A549 (cell line): ENCODE measurements around the gene LSM3. TPM values are rescaled to one million over a fixed set of nuclear protein-coding genes. Genes with fewer than 3 reads are reported as not detected.

Experiments
- ATAC-seq, 2 experiments: fragments of 200-7000 bp in 1 of 2; fragments of >200 bp in 1 of 2; cut with Nextera tagmentation in 1 of 2; cut with Tn5 transposase in 1 of 2; 3 replicates each; pipeline versions ENCODE4 v1.8.0 to v1.9.1; 2018 to 2020; ENCODE audit warnings: mild to moderate bottlenecking in 1 of 2, moderate library complexity in 1 of 2
- CTCF ChIA-PET: fragments of 300-600 bp; sonication (Branson Sonifier 250); formaldehyde crosslinking; extraction: SDS; loops from one replicate; lab custom pipeline; 2021; ENCODE audit warnings: antibody characterized with exemption, inconsistent platforms; lab: Yijun Ruan, JAX
- POLR2A ChIA-PET: fragments of 350-600 bp; formaldehyde crosslinking; extraction: SDS; loops from one replicate; lab custom pipeline; 2021; ENCODE audit warnings: antibody characterized with exemption, inconsistent platforms; lab: Yijun Ruan, JAX
- DNase-seq, 2 experiments: peaks; one replicate each; pipeline versions ENCODE4 v3.0.0 to v3.0.0-alpha.2; 2011 to 2016; ENCODE audit warnings: low read depth in 1 of 2, low spot score in 1 of 2
- FAIRE-seq: peaks from 2 replicates; lab custom pipeline; 2011; peaks lifted over from hg19 to GRCh38; lab: Jason Lieb, UNC
- H3K27ac ChIP-seq, 2 experiments: fragments of >200 bp; sonication (Bioruptor Twin); formaldehyde crosslinking; 3 replicates each; pipeline ENCODE4 v1.5.1; 2016 to 2017
- H3K4me1 ChIP-seq: fragments of >200 bp; sonication (Bioruptor Twin); formaldehyde crosslinking; 3 replicates; pipeline ENCODE4 v1.6.1; 2016
- H3K4me2 ChIP-seq: fragments of >200 bp; sonication (Bioruptor Twin); formaldehyde crosslinking; 3 replicates; pipeline ENCODE4 v1.6.1; 2016
- H3K4me3 ChIP-seq: fragments of >200 bp; sonication (Bioruptor Twin); formaldehyde crosslinking; 3 replicates; pipeline ENCODE4 v1.5.1; 2016
- H3K9me3 ChIP-seq: fragments of >200 bp; sonication (Bioruptor Twin); formaldehyde crosslinking; 3 replicates; pipeline ENCODE4 v1.6.1; 2016
- BHLHE40 ChIP-seq: IDR thresholded peaks from 2 replicates; pipeline ENCODE4 v1.6.1; 2012; ENCODE audit warnings: low read depth, low read length, inconsistent platforms
- CEBPB ChIP-seq, 2 experiments: fragments of >200 bp in 1 of 2; sonication (Bioruptor Twin) in 1 of 2; formaldehyde crosslinking in 1 of 2; IDR thresholded peaks; 2 replicates each; pipeline ENCODE4 v1.6.1; 2012 to 2016
- CTCF ChIP-seq: fragments of >200 bp; sonication (Bioruptor Twin); formaldehyde crosslinking; IDR thresholded peaks from 3 replicates; pipeline ENCODE4 v1.5.1; 2016
- EHMT2 ChIP-seq: fragments of 200-600 bp; sonication (generic); IDR thresholded peaks from 2 replicates; pipeline ENCODE4 v1.6.1; 2016; ENCODE audit warnings: antibody characterized with exemption, low read depth, mild to moderate bottlenecking, moderate library complexity
- FOSL2 ChIP-seq, 2 experiments: fragments of 450-650 bp in 1 of 2; fragments of >200 bp in 1 of 2; sonication (Bioruptor Twin) in 1 of 2; formaldehyde crosslinking; IDR thresholded peaks; 2 replicates each; pipeline versions ENCODE4 v1.5.0 to v1.6.1; 2016 to 2020; ENCODE audit warnings: mild to moderate bottlenecking in 1 of 2, moderate library complexity in 1 of 2
- FOXS1 ChIP-seq: fragments of 250-450 bp; sonication (Bioruptor Pico); IDR thresholded peaks from 2 replicates; pipeline ENCODE4 v1.5.0; 2020; ENCODE audit warnings: mild to moderate bottlenecking, moderate library complexity
- GATA3 ChIP-seq: IDR thresholded peaks from 2 replicates; pipeline ENCODE4 v1.6.1; 2012; ENCODE audit warnings: borderline replicate concordance
- HEYL ChIP-seq: fragments of 250-450 bp; sonication (Bioruptor Pico); IDR thresholded peaks from 2 replicates; pipeline ENCODE4 v1.8.0; 2021; ENCODE audit warnings: mild to moderate bottlenecking, moderate library complexity
- HOXA7 ChIP-seq: fragments of 250-450 bp; sonication (Bioruptor Pico); IDR thresholded peaks from 2 replicates; pipeline ENCODE4 v1.5.0; 2020; ENCODE audit warnings: mild to moderate bottlenecking, moderate library complexity
- HOXB13 ChIP-seq: fragments of 250-450 bp; sonication (Bioruptor Pico); IDR thresholded peaks from 2 replicates; pipeline ENCODE4 v1.5.0; 2020; ENCODE audit warnings: low read depth, mild to moderate bottlenecking, moderate library complexity
- JUN ChIP-seq, 2 experiments: fragments of >200 bp; sonication (Bioruptor Twin); formaldehyde crosslinking; IDR thresholded peaks; 2 replicates in 1 of 2; 3 replicates in 1 of 2; pipeline ENCODE4 v1.6.1; 2016 to 2017
- JUNB ChIP-seq: fragments of >200 bp; sonication (Bioruptor Twin); formaldehyde crosslinking; IDR thresholded peaks from 2 replicates; pipeline ENCODE4 v1.6.1; 2016
- MAX ChIP-seq: IDR thresholded peaks from 2 replicates; pipeline ENCODE4 v1.6.1; 2012
- MAZ ChIP-seq: fragments of 150-350 bp; IDR thresholded peaks from 2 replicates; pipeline ENCODE4 v1.6.1; 2014; ENCODE audit warnings: antibody characterized with exemption, low read depth, low read length, borderline replicate concordance
- POLR2AphosphoS2 ChIP-seq: conservative IDR thresholded peaks from 2 replicates; pipeline ENCODE4 v1.6.1; 2012; ENCODE audit warnings: low read length, improper control_type of control experiment, inconsistent platforms
- RCOR1 ChIP-seq: fragments of 150-350 bp; IDR thresholded peaks from 2 replicates; pipeline ENCODE4 v1.6.1; 2014; ENCODE audit warnings: antibody characterized with exemption, low read length, low read depth
- REST ChIP-seq: fragments of 200-600 bp; sonication (generic); IDR thresholded peaks from 2 replicates; pipeline ENCODE4 v1.6.1; 2016; ENCODE audit warnings: antibody characterized with exemption, mild to moderate bottlenecking, moderate library complexity
- TP53 ChIP-seq: fragments of 250-450 bp; sonication (Bioruptor Pico); IDR thresholded peaks from 2 replicates; pipeline ENCODE4 v1.5.0; 2021; ENCODE audit warnings: mild to moderate bottlenecking, moderate library complexity
- ZFP36 ChIP-seq: fragments of 450-650 bp; IDR thresholded peaks from 2 replicates; pipeline ENCODE4 v1.6.1; 2014; ENCODE audit warnings: borderline replicate concordance; ENCODE audit not compliant: partially characterized antibody
- WGBS: methylation state at CpG from one replicate; pipeline ENCODE4 v1.1.6; 2017; ENCODE audit errors: missing lambda C conversion rate; 5-methylcytosine and 5-hydroxymethylcytosine counted together
- polyA plus RNA-seq, 4 experiments: library from polyadenylated mRNA; depleted of rRNA in 3 of 4; stranded (reverse); fragments of >200 nt; fragmentation: RNase III in 1 of 4; extraction: RNeasy Plus Mini Kit Qiagen cat#74134 plus additional on column Dnase treatment in 1 of 4; gene quantifications; 2 replicates in 3 of 4; 3 replicates in 1 of 4; pipeline ENCODE4 v1.2.3, GENCODE V29; 2011 to 2017

LSM3 gene
- polyA plus RNA-seq, 2 of the 4 experiments (the other 2 are of a cell fraction), result 23.9 to 32.0 TPM

GRCh38 chr3:14143271-14144225 is 35.1 kb upstream of the LSM3 start:
- ChIA-PET CTCF (interaction anchor here (1.1 to 1.7 kb wide), 7 partner anchors 13 to 60 kb away, joined by 3 to 6 read pairs (median 5); no protein-coding TSS in a partner anchor), POLR2A (interaction anchor here (0.9 to 4.6 kb wide), 4 partner anchors 18 to 35 kb away, joined by 3 to 35 read pairs (median 18); partner anchors contain the start of genes CHCHD4, LSM3, TMEM43 and XPC)
- Histone ChIP-seq H3K4me2 (peak overlapping the region; percentile 81), H3K27ac (peak overlapping the region; percentile 76 to 88), H3K9me3 (no peaks in the 10 kb centered on the region), H3K4me1 (peaks cover 31% of the 10 kb centered on the region), H3K4me3 (peak overlapping the region; percentile 23; the same call in 1 of the 3 replicates)
- FAIRE-seq, result peak; percentile 73
- TF ChIP-seq MAX (peak; percentile 60; the same call in 1 of the 2 replicates), CEBPB (IDR thresholded peaks at IDR 0.05) (peak; percentile 67 to 83), EHMT2 (no peak), JUNB (no peak; the same call in 1 of the 2 replicates), TP53 (CRISPR knock-in tag) (no peak), FOXS1 (CRISPR knock-in tag) (no peak), FOSL2 (IDR thresholded peaks at IDR 0.05) (no peak), FOSL2 (CRISPR knock-in tag; IDR thresholded peaks at IDR 0.05) (peak; percentile 58)
- peak; percentile 64 to 69 for DNase-seq
- 53% methylated on average over 7 of the region's 7 CpGs for WGBS
- ATAC-seq, result peak; percentile 48 to 69

- TF ChIP-seq FOSL2 (IDR thresholded peaks at IDR 0.05) (peak; percentile 86), FOSL2 (CRISPR knock-in tag; IDR thresholded peaks at IDR 0.05) (peak; percentile 97), ZFP36 (no peak), GATA3 (peak; percentile 76; the same call in 1 of the 2 replicates), CTCF (no peak), JUN (IDR thresholded peaks at IDR 0.05) (peak in 1 of 2 experiments; percentile 55; a peak in 2 of 5 replicates), JUNB (peak; percentile 68), CEBPB (IDR thresholded peaks at IDR 0.05) (peak; percentile 65 to 86), POLR2AphosphoS2 (0 out of 2 replicates have a peak, but pooled peaks have one; percentile 62)
- TF ChIP-seq, all 56 proteins: peak for 6
- Histone ChIP-seq H3K4me2 (peak overlapping the region; percentile 81), H3K4me3 (peak overlapping the region; percentile 23; the same call in 1 of the 3 replicates), H3K9me3 (no peaks in the 10 kb centered on the region), H3K4me1 (peaks cover 31% of the 10 kb centered on the region), H3K27ac (peak overlapping the region; percentile 76 to 88)
- DNase-seq, result peak; percentile 95 to 98
- ChIA-PET POLR2A (interaction anchor here (0.6 to 4.6 kb wide), 5 partner anchors 15 to 34 kb away, joined by 3 to 35 read pairs (median 6); partner anchors contain the start of genes CHCHD4, LSM3, TMEM43 and XPC), CTCF (interaction anchor here (0.6 to 2.3 kb wide), 10 partner anchors 10 to 487 kb away, joined by 3 to 14 read pairs (median 4); partner anchors contain the start of genes CHCHD4 and TMEM43)
- 15% methylated on average over 7 of the region's 7 CpGs for WGBS
- peak; percentile 70 to 81 for ATAC-seq
- FAIRE-seq, result no peak
Observed at GRCh38 chr3:14144423-14145075, 34.1 kb upstream of the LSM3 start.

- peaks cover 31% of the 10 kb centered on the region for H3K4me1 ChIP-seq
- WGBS, result 92% methylated on average over 9 of the region's 9 CpGs
- ChIA-PET POLR2A (interaction anchor here (1.7 to 4.6 kb wide), 3 partner anchors 20 to 33 kb away, joined by 6 to 35 read pairs (median 31); partner anchors contain the start of genes CHCHD4, LSM3, TMEM43 and XPC), CTCF (interaction anchor here (0.6 to 2.3 kb wide), 13 partner anchors 10 to 488 kb away, joined by 3 to 14 read pairs (median 4); partner anchors contain the start of genes CHCHD4 and TMEM43)
- ATAC-seq, result no peak
- H3K4me2 ChIP-seq, result peak overlapping the region; percentile 81
- H3K27ac ChIP-seq, result peak overlapping the region; percentile 76 to 88
- DNase-seq, result no peak
- no peak overlapping the region for H3K4me3 ChIP-seq
- no peak for FAIRE-seq
- no peaks in the 10 kb centered on the region for H3K9me3 ChIP-seq
- TF ChIP-seq HOXB13 (CRISPR knock-in tag) (no peak), MAZ (no peak), RCOR1 (no peak), EHMT2 (no peak), HEYL (CRISPR knock-in tag) (no peak), REST (no peak), BHLHE40 (no peak), CEBPB (IDR thresholded peaks at IDR 0.05) (no peak), HOXA7 (no peak), CTCF (no peak)
Observed at GRCh38 chr3:14145236-14145635, 33.4 kb upstream of the LSM3 start.
